ENCODE results near the gene RP9.

The RP9 gene

GRCh38 chr7:33062023-33062781 lies 47.0 kb downstream of the RP9 start, which contains the start of gene NT5C3A:
Gene NT5C3A (minus strand): TSS chr7:33062776. CDS start chr7:33062705, 71 bp downstream.
- DNase-seq, result peak; percentile 30

- DNase-seq, result no peak
Measured at GRCh38 chr7:33061282-33061937, 47.8 kb downstream of the RP9 start.

DNA sequence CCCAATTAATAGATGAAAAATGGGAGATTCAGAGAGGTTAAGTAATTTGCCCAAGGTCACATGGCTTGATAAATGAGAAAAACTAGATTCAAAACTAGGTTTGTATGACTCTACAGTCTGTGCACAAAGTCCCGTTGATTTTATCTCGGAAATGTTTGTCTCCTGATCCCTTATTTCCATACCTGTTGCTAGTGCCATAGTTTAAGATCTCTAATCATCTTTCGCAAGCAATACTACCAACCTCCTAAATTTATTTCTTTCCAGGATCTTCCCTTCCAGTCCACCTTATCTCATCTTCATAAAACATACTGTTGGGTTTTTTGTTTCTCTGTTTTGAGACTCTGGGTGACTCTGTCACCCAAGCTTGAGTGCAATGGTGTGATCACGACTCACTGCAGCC lies 49.6 kb downstream of the RP9 start:
- no peak for DNase-seq

DNA sequence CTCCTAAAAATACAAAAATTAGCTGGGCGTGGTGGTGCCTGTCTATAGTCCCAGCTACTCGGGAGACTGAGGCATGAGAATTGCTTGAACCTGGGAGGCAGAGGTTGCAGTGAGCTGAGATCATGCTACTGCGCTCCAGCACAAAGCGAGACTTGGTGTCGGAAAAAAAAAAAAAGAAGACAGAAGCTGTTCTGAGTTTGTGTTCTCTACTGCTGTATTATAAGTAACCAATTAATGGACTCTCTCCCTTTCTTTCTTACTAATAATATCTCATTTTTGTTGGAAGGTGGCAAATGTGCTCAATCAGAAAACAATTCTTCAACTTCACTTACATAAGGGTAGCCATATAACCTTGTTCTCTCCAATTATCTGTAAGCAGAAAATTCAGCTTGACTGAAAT lies 54.0 kb downstream of the RP9 start:
- no peak for DNase-seq

DNA sequence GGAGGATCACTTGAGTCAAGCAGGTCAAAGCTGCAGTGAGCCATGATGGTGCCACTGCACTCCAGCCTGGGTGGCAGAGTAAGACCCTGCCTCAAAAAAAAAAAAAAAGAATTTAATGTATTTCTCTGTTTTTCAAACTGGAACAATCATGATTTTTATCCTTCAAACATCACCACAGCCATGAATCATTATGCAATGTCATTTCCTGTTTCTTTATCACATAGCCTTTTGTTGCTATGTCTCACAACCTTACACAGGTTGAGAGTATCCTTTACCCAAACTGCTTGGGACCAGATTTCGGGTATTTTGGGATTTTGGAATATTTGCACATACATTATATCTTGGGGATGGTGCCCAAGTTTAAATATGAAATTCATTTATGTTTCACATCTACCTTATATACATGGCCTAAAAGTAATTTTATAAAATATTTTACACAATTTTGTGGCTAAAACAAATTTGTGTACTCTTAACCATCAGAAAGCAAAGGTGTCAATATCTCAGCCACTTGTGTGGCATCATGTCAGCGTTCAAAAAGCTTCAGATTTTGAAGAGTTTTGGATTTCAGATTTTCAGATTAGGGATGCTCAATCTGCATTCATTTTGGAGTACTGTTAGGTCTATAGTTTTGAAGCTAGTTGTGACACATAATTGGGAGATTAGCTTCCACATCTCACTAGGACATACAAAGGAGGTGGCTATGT lies 54.8 kb downstream of the RP9 start:
- peak; percentile 22 for DNase-seq

- DNase-seq, result no peak
Measured at GRCh38 chr7:33053721-33054120, 55.5 kb downstream of the RP9 start.

DNA sequence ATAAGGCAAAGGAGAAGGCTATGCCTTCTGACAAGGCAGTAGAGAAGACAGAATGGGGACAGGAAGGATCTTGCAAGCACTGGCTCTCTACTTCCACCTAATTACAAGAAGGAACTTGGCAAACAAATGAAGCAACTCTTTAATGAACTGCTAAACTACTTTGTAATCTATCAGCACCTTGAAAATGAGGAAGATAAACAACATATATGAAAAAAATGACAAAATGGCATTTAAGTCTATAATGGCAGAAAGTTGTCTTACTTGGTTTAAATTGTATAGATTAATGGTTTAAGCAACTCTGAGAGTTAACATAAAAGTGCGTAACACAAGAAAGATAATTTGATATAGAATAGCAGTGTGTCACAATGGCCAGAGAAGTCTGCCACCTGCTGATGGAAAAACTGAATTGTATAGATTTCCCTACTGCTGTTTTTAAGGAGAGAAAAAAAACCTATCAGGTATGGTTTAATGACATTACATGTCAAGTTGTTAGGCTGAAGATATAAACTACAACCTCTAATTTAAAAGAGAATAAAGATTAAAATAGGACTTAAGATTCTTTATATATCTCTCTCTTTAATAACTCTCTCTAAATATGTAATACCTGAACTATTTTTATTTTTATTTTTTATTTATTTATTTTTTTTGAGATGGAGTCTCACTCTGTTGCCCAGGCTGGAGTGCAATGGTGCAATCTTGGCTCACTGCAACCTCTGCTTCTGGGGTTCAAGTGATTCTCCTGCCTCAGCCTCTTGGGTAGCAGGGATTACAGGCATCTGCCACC lies 58.5 kb downstream of the RP9 start:
- peak; percentile 53 for DNase-seq

GRCh38 chr7:33048704-33049103 lies 60.5 kb downstream of the RP9 start:
- no peak for DNase-seq

- DNase-seq, result no peak
Measured at GRCh38 chr7:33048257-33048656, 60.9 kb downstream of the RP9 start.

DNA sequence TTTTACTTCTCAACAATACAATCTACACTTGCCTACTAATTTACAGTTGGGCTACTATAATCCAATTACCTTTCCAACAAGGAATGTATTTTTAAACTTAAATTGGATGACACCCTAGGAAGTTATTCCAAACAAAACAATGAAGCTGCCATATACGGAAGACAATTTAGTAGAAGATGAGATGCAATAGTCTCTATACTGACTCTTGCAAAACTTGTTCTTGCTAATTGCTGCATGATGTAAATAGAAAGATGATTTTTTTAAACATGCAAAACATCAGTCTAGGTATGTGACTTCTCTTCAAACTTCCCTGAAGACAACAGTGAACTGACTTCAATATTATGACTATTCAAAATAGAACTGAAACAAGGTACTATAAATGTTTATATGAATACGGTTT lies 64.2 kb downstream of the RP9 start:
- peak; percentile 45 for DNase-seq

Data from fibroblast of skin of right biceps (primary cell).